Endothelial cell of umbilical vein (primary cell): ENCODE measurements around the gene TBC1D25. TPM values are rescaled to one million over a fixed set of nuclear protein-coding genes. Genes with fewer than 3 reads are reported as not detected.

Experiments used
- BruUV-seq: library from RNA; stranded (reverse); fragments of 400-500 nt; replicated peaks from 2 replicates; lab custom pipeline; 2021; lab: Mats Ljungman, UMichigan
- CTCF ChIA-PET: fragments of 300-600, 350-600 bp; sonication (Branson Sonifier 250); formaldehyde crosslinking; loops from one replicate; lab custom pipeline; 2021; ENCODE audit warnings: antibody characterized with exemption, inconsistent platforms; lab: Charles Lee
- POLR2A ChIA-PET: fragments of 300-600, 350-600 bp; sonication (Branson Sonifier 250); formaldehyde crosslinking; loops from one replicate; lab custom pipeline; 2021; ENCODE audit warnings: antibody characterized with exemption, inconsistent platforms; lab: Charles Lee
- DNase-seq: peaks from one replicate; pipeline ENCODE4 v3.0.0-alpha.2; 2011; ENCODE audit warnings: low read depth, low spot score
- FAIRE-seq: peaks from 2 replicates; lab custom pipeline; 2011; peaks lifted over from hg19 to GRCh38; lab: Jason Lieb, UNC
- H2AFZ ChIP-seq: 2 replicates; pipeline ENCODE4 v1.6.0; 2012; ENCODE audit warnings: low read depth, low read length, control low read depth, inconsistent platforms
- H3K27ac ChIP-seq: 2 replicates; pipeline ENCODE4 v1.5.1; 2011; ENCODE audit warnings: low read depth, mild to moderate bottlenecking, control low read depth, low read length, moderate library complexity; ENCODE audit not compliant: insufficient read depth
- H3K27me3 ChIP-seq, 2 experiments: 2 replicates each; pipeline versions ENCODE4 v1.6.0 to v1.6.1; 2011; ENCODE audit warnings: low read length in 2 of 2, mixed read lengths in 1 of 2; ENCODE audit not compliant: control insufficient read depth in 2 of 2, insufficient read depth in 2 of 2
- H3K36me3 ChIP-seq, 2 experiments: 2 replicates in 1 of 2; 3 replicates in 1 of 2; pipeline ENCODE4 v1.5.1; 2011; ENCODE audit warnings: low read length in 2 of 2, mild to moderate bottlenecking in 1 of 2, moderate library complexity in 1 of 2; ENCODE audit not compliant: control insufficient read depth in 2 of 2, insufficient read depth in 2 of 2; ENCODE audit errors: extremely low read depth in 1 of 2
- H3K4me1 ChIP-seq: 3 replicates; pipeline ENCODE4 v1.5.1; 2011; ENCODE audit warnings: mild to moderate bottlenecking, low read length; ENCODE audit not compliant: control insufficient read depth, insufficient read depth; ENCODE audit errors: extremely low read depth
- H3K4me2 ChIP-seq: 2 replicates; pipeline ENCODE4 v1.6.1; 2011; ENCODE audit warnings: low read length, control low read depth, mixed read lengths; ENCODE audit not compliant: insufficient read depth
- H3K4me3 ChIP-seq, 3 experiments: fragments of 200-600 bp in 1 of 3; sonication (generic), shearing (Covaris generic) in 1 of 3; replicated peaks in 1 of 3; 2 replicates each; pipeline ENCODE4 v1.5.1; 2011 to 2016; ENCODE audit warnings: control low read depth in 3 of 3, low read length in 3 of 3, mild to moderate bottlenecking in 2 of 3, inconsistent platforms in 1 of 3, low read depth in 1 of 3, moderate library complexity in 1 of 3; ENCODE audit not compliant: insufficient read depth in 1 of 3
- H3K79me2 ChIP-seq: 2 replicates; pipeline ENCODE4 v1.6.0; 2012; ENCODE audit warnings: low read length, inconsistent platforms; ENCODE audit not compliant: control insufficient read depth, insufficient read depth
- H3K9ac ChIP-seq: replicated peaks from 2 replicates; pipeline ENCODE3; 2011; ENCODE audit warnings: low read length, control low read depth; ENCODE audit not compliant: insufficient read depth; ENCODE audit errors: extremely low read depth
- H3K9me1 ChIP-seq: replicated peaks from 3 replicates; pipeline ENCODE4 v1.6.0; 2011; ENCODE audit warnings: mild to moderate bottlenecking, low read length; ENCODE audit not compliant: control insufficient read depth, insufficient read depth; ENCODE audit errors: extremely low read depth
- H3K9me3 ChIP-seq: replicated peaks from 2 replicates; pipeline ENCODE4 v1.5.1; 2012; ENCODE audit warnings: low read length, inconsistent platforms; ENCODE audit not compliant: control insufficient read depth, insufficient read depth
- H4K20me1 ChIP-seq: replicated peaks from 2 replicates; pipeline ENCODE3; 2011; ENCODE audit warnings: mild to moderate bottlenecking, low read length; ENCODE audit not compliant: control insufficient read depth, insufficient read depth; ENCODE audit errors: extremely low read depth
- CTCF ChIP-seq, 2 donors: IDR thresholded peaks; 1 replicate in 1 of 2; 2 replicates in 1 of 2; pipeline ENCODE4 v1.5.1; 2011; ENCODE audit warnings: low read length in 2 of 2, mild to moderate bottlenecking in 2 of 2, moderate library complexity in 2 of 2, control low read depth in 1 of 2, inconsistent platforms in 1 of 2, low read depth in 1 of 2; ENCODE audit not compliant: insufficient read depth in 1 of 2; ENCODE audit errors: extremely low read depth in 1 of 2
- EZH2 ChIP-seq: IDR thresholded peaks from 2 replicates; pipeline ENCODE4 v1.6.1; 2012; ENCODE audit warnings: borderline replicate concordance, low read depth, mild to moderate bottlenecking, moderate library complexity, low read length, inconsistent platforms; ENCODE audit not compliant: severe bottlenecking
- MAX ChIP-seq: IDR thresholded peaks from 2 replicates; pipeline ENCODE4 v1.6.1; 2011; ENCODE audit not compliant: insufficient read depth, insufficient read length
- MYC ChIP-seq: IDR thresholded peaks from one replicate; pipeline ENCODE4 v1.6.1; 2011; ENCODE audit warnings: mild to moderate bottlenecking, low read depth, low read length
- POLR2AphosphoS5 ChIP-seq: IDR thresholded peaks from 2 replicates; pipeline ENCODE4 v1.6.1; 2012; ENCODE audit warnings: low read depth, mild to moderate bottlenecking, control low read depth, low read length, moderate library complexity; ENCODE audit not compliant: insufficient read depth
- dilution Hi-C: fragments of 300-500 bp; cut with MboI; formaldehyde crosslinking; loops from one replicate; pipeline ENCODE4 v1.15.0; 2019; ENCODE audit warnings: low sequenced_read_pairs; ENCODE audit not compliant: extremely low pct_ligation_motif_present
- intact Hi-C: fragments of 100-400 bp; cut with micrococcal nuclease; formaldehyde crosslinking; loops from one replicate; pipeline ENCODE4 v1.10.0; 2022
- polyA plus RNA-seq, 4 experiments: library from polyadenylated mRNA; depleted of rRNA in 3 of 4; stranded (reverse) in 3 of 4; unstranded in 1 of 4; fragments of >200 nt; gene quantifications; 2 replicates each; pipeline versions ENCODE4 v1.2.1 to v1.2.3, GENCODE V29; 2011 to 2012; ENCODE audit warnings: missing spikeins in 1 of 4
- total RNA-seq: library from RNA; stranded (reverse); gene quantifications from 2 replicates; pipeline ENCODE4 v1.2.3, GENCODE V29; 2021

TBC1D25 gene
- total and polyA plus RNA-seq, 2 donors (not counting 3 experiments of a cell fraction or from before 2014, with no cell fraction given): 16.0 to 16.3 TPM

GRCh38 chrX:48601741-48602394 lies 62.4 kb downstream of the TBC1D25 start:
- no peak overlapping the region for H2AFZ ChIP-seq
- FAIRE-seq: no peak
- BruUV-seq: no TSS peak

More at GRCh38 chrX:48601741-48602394, 62.4 kb downstream of the TBC1D25 start:
- ChIA-PET CTCF (no interaction called here), POLR2A (no interaction called here)
- Histone ChIP-seq H3K27ac (no peak overlapping the region), H3K9me1 (no peaks in the 10 kb centered on the region), H4K20me1 (no peaks in the 10 kb centered on the region), H3K27me3 (no peaks in the 10 kb centered on the region), H3K79me2 (peaks cover 9% of the 10 kb centered on the region), H3K4me1 (peaks cover 4% of the 10 kb centered on the region), H3K36me3 (peaks cover 3 to 30% of the 10 kb centered on the region in 2 experiments), H3K4me3 (no peak overlapping the region), H3K9me3 (no peaks in the 10 kb centered on the region), H3K4me2 (no peak overlapping the region), H3K9ac (no peak overlapping the region)
- dilution Hi-C loops: no loop called here
- intact Hi-C loops: no loop called here
- no peak for DNase-seq
- no peak for TF ChIP-seq MYC
- no peak for TF ChIP-seq EZH2
- no peak for TF ChIP-seq MAX
- no peak for TF ChIP-seq CTCF (IDR thresholded peaks at IDR 0.05; ENCODE audit: extremely low read depth in 1 of 2, insufficient read depth in 1 of 2, low read depth in 1 of 2, low read length in 2 of 2)
- TF ChIP-seq POLR2AphosphoS5: no peak
